GM23338 (cell line): Measurements from ENCODE around the gene CNTNAP4.

Source experiments
- CREB1 ChIP-seq: fragments of 250-450 bp; sonication (Bioruptor Pico); IDR thresholded peaks from 2 replicates; pipeline ENCODE4 v1.5.0; 2020; ENCODE audit warnings: low read depth, mild to moderate bottlenecking, moderate library complexity
- CTCF ChIP-seq, 2 experiments: fragments of 200-600 bp in 1 of 2; sonication (generic) in 1 of 2; conservative IDR thresholded peaks; 2 replicates each; pipeline versions ENCODE4 v1.5.1 to v1.6.1; 2016 to 2017; ENCODE audit warnings: antibody characterized with exemption in 2 of 2, low read depth in 2 of 2, mild to moderate bottlenecking in 2 of 2, moderate library complexity in 1 of 2
- EZH2 ChIP-seq: fragments of 200-600 bp; sonication (generic); IDR thresholded peaks from one replicate; pipeline ENCODE4 v1.8.0; 2017; ENCODE audit warnings: antibody characterized with exemption, mild to moderate bottlenecking, low read depth; ENCODE audit not compliant: unreplicated experiment
- EZH2phosphoT487 ChIP-seq: fragments of 200-600 bp; sonication (generic); IDR thresholded peaks from one replicate; pipeline ENCODE4 v1.8.1; 2018; ENCODE audit warnings: antibody characterized with exemption; ENCODE audit not compliant: unreplicated experiment
- JUNB ChIP-seq: IDR thresholded peaks from one replicate; pipeline ENCODE4 v1.6.1; 2016; ENCODE audit warnings: antibody characterized with exemption; ENCODE audit not compliant: unreplicated experiment
- NANOG ChIP-seq: IDR thresholded peaks from 2 replicates; pipeline ENCODE4 v1.6.1; 2016; ENCODE audit warnings: antibody characterized with exemption, borderline replicate concordance
- POLR2AphosphoS5 ChIP-seq: IDR thresholded peaks from 2 replicates; pipeline ENCODE4 v1.6.1; 2016; ENCODE audit warnings: antibody characterized with exemption, low read depth
- STAT1 ChIP-seq: IDR thresholded peaks from one replicate; pipeline ENCODE4 v1.6.1; 2016; ENCODE audit warnings: antibody characterized with exemption; ENCODE audit not compliant: unreplicated experiment
- ZNF114 ChIP-seq: fragments of 250-450 bp; sonication (Bioruptor Pico); IDR thresholded peaks from 2 replicates; pipeline ENCODE4 v1.5.0; 2020; ENCODE audit warnings: mild to moderate bottlenecking, moderate library complexity
- ZNF331 ChIP-seq: fragments of 250-450 bp; sonication (Bioruptor Pico); IDR thresholded peaks from 2 replicates; pipeline ENCODE4 v1.5.0; 2020; ENCODE audit warnings: low read depth, mild to moderate bottlenecking, moderate library complexity
- TF ChIP-seq, protein P1 (sequence below): IDR thresholded peaks from one replicate; pipeline ENCODE4 v1.6.1; 2018; ENCODE audit warnings: antibody characterized with exemption; ENCODE audit not compliant: unreplicated experiment
- TF ChIP-seq, protein P2 (sequence below): IDR thresholded peaks from 2 replicates; pipeline ENCODE4 v1.6.1; 2016; ENCODE audit warnings: antibody characterized with exemption
- TF ChIP-seq, protein P3 (sequence below): fragments of 250-450 bp; sonication (Bioruptor Pico); IDR thresholded peaks from 2 replicates; pipeline ENCODE4 v1.5.0; 2020; ENCODE audit warnings: mild to moderate bottlenecking, moderate library complexity

- TF ChIP-seq CTCF (conservative IDR thresholded peaks at IDR 0.05; ENCODE audit: low read depth in 2 of 2), result no peak
- no peak for TF ChIP-seq CREB1 (CRISPR knock-in tag)
- no peak for TF ChIP-seq POLR2AphosphoS5
- TF ChIP-seq ZNF331, result no peak
- TF ChIP-seq EZH2phosphoT487, result no peak
- TF ChIP-seq STAT1, result no peak
- TF ChIP-seq EZH2, result no peak
- no peak for TF ChIP-seq ZNF114 (CRISPR knock-in tag)
- TF ChIP-seq, protein P1, sequence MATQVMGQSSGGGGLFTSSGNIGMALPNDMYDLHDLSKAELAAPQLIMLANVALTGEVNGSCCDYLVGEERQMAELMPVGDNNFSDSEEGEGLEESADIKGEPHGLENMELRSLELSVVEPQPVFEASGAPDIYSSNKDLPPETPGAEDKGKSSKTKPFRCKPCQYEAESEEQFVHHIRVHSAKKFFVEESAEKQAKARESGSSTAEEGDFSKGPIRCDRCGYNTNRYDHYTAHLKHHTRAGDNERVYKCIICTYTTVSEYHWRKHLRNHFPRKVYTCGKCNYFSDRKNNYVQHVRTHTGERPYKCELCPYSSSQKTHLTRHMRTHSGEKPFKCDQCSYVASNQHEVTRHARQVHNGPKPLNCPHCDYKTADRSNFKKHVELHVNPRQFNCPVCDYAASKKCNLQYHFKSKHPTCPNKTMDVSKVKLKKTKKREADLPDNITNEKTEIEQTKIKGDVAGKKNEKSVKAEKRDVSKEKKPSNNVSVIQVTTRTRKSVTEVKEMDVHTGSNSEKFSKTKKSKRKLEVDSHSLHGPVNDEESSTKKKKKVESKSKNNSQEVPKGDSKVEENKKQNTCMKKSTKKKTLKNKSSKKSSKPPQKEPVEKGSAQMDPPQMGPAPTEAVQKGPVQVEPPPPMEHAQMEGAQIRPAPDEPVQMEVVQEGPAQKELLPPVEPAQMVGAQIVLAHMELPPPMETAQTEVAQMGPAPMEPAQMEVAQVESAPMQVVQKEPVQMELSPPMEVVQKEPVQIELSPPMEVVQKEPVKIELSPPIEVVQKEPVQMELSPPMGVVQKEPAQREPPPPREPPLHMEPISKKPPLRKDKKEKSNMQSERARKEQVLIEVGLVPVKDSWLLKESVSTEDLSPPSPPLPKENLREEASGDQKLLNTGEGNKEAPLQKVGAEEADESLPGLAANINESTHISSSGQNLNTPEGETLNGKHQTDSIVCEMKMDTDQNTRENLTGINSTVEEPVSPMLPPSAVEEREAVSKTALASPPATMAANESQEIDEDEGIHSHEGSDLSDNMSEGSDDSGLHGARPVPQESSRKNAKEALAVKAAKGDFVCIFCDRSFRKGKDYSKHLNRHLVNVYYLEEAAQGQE, result no peak
- no peak for TF ChIP-seq JUNB
- TF ChIP-seq, protein P2, sequence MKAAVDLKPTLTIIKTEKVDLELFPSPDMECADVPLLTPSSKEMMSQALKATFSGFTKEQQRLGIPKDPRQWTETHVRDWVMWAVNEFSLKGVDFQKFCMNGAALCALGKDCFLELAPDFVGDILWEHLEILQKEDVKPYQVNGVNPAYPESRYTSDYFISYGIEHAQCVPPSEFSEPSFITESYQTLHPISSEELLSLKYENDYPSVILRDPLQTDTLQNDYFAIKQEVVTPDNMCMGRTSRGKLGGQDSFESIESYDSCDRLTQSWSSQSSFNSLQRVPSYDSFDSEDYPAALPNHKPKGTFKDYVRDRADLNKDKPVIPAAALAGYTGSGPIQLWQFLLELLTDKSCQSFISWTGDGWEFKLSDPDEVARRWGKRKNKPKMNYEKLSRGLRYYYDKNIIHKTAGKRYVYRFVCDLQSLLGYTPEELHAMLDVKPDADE, result no peak
- TF ChIP-seq, protein P3, sequence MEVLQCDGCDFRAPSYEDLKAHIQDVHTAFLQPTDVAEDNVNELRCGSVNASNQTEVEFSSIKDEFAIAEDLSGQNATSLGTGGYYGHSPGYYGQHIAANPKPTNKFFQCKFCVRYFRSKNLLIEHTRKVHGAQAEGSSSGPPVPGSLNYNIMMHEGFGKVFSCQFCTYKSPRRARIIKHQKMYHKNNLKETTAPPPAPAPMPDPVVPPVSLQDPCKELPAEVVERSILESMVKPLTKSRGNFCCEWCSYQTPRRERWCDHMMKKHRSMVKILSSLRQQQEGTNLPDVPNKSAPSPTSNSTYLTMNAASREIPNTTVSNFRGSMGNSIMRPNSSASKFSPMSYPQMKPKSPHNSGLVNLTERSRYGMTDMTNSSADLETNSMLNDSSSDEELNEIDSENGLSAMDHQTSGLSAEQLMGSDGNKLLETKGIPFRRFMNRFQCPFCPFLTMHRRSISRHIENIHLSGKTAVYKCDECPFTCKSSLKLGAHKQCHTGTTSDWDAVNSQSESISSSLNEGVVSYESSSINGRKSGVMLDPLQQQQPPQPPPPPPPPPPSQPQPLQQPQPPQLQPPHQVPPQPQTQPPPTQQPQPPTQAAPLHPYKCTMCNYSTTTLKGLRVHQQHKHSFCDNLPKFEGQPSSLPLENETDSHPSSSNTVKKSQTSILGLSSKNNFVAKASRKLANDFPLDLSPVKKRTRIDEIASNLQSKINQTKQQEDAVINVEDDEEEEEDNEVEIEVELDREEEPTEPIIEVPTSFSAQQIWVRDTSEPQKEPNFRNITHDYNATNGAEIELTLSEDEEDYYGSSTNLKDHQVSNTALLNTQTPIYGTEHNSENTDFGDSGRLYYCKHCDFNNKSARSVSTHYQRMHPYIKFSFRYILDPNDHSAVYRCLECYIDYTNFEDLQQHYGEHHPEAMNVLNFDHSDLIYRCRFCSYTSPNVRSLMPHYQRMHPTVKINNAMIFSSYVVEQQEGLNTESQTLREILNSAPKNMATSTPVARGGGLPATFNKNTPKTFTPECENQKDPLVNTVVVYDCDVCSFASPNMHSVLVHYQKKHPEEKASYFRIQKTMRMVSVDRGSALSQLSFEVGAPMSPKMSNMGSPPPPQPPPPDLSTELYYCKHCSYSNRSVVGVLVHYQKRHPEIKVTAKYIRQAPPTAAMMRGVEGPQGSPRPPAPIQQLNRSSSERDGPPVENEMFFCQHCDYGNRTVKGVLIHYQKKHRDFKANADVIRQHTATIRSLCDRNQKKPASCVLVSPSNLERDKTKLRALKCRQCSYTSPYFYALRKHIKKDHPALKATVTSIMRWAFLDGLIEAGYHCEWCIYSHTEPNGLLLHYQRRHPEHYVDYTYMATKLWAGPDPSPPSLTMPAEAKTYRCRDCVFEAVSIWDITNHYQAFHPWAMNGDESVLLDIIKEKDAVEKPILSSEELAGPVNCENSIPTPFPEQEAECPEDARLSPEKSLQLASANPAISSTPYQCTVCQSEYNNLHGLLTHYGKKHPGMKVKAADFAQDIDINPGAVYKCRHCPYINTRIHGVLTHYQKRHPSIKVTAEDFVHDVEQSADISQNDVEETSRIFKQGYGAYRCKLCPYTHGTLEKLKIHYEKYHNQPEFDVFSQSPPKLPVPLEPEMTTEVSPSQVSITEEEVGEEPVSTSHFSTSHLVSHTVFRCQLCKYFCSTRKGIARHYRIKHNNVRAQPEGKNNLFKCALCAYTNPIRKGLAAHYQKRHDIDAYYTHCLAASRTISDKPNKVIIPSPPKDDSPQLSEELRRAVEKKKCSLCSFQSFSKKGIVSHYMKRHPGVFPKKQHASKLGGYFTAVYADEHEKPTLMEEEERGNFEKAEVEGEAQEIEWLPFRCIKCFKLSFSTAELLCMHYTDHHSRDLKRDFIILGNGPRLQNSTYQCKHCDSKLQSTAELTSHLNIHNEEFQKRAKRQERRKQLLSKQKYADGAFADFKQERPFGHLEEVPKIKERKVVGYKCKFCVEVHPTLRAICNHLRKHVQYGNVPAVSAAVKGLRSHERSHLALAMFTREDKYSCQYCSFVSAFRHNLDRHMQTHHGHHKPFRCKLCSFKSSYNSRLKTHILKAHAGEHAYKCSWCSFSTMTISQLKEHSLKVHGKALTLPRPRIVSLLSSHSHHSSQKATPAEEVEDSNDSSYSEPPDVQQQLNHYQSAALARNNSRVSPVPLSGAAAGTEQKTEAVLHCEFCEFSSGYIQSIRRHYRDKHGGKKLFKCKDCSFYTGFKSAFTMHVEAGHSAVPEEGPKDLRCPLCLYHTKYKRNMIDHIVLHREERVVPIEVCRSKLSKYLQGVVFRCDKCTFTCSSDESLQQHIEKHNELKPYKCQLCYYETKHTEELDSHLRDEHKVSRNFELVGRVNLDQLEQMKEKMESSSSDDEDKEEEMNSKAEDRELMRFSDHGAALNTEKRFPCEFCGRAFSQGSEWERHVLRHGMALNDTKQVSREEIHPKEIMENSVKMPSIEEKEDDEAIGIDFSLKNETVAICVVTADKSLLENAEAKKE, result no peak
- TF ChIP-seq NANOG, result no peak
Measured at GRCh38 chr16:76297941-76298340, 20.7 kb downstream of the CNTNAP4 start.
